GM21390 (cell line): Measurements from ENCODE around the gene ATP8B3.
A peak's percentile ranks its signal among the peaks of the same experiment; 100 is the strongest.

Experiments used
- ATAC-seq: cut with Tn5 transposase; IDR thresholded peaks from one replicate; pipeline ENCODE4 v1.9.1; 2021; ENCODE audit not compliant: unreplicated experiment

Gene ATP8B3

GRCh38 chr19:1811942-1812425 is at the start of gene ATP8B3:
TSS of gene ATP8B3 (minus strand) at chr19:1812276. CDS start at chr19:1811736, 540 bp downstream.
- ATAC-seq, result peak; percentile 22

GRCh38 chr19:1861599-1862031 is 49.5 kb upstream of the ATP8B3 start:
- no peak for ATAC-seq

GRCh38 chr19:1860821-1861598 is 48.9 kb upstream of the ATP8B3 start:
- no peak for ATAC-seq

- no peak for ATAC-seq
Observed at GRCh38 chr19:1860042-1860775, 48.1 kb upstream of the ATP8B3 start.

- ATAC-seq, result no peak
Observed at GRCh38 chr19:1859331-1859781, 47.3 kb upstream of the ATP8B3 start.

GRCh38 chr19:1858412-1859081 is 46.5 kb upstream of the ATP8B3 start:
- ATAC-seq, result no peak

GRCh38 chr19:1857648-1858326 is 45.7 kb upstream of the ATP8B3 start:
- no peak for ATAC-seq

GRCh38 chr19:1856698-1857603 is 44.9 kb upstream of the ATP8B3 start:
- ATAC-seq, result no peak

- ATAC-seq, result no peak
Observed at GRCh38 chr19:1856345-1856697, 44.2 kb upstream of the ATP8B3 start.

GRCh38 chr19:1855828-1856255 is 43.8 kb upstream of the ATP8B3 start:
- ATAC-seq, result no peak

GRCh38 chr19:1855040-1855827 is 43.2 kb upstream of the ATP8B3 start:
- ATAC-seq, result peak; percentile 46

GRCh38 chr19:1854542-1855039 is 42.5 kb upstream of the ATP8B3 start:
- no peak for ATAC-seq

- no peak for ATAC-seq
Observed at GRCh38 chr19:1854039-1854541, 42.0 kb upstream of the ATP8B3 start.

GRCh38 chr19:1853295-1854038 is 41.4 kb upstream of the ATP8B3 start:
- ATAC-seq, result no peak

- ATAC-seq, result no peak
Observed at GRCh38 chr19:1852581-1853128, 40.6 kb upstream of the ATP8B3 start.

- no peak for ATAC-seq
Observed at GRCh38 chr19:1851654-1852580, 39.8 kb upstream of the ATP8B3 start.
